ENCODE results near the gene SELL.

SELL gene

DNA sequence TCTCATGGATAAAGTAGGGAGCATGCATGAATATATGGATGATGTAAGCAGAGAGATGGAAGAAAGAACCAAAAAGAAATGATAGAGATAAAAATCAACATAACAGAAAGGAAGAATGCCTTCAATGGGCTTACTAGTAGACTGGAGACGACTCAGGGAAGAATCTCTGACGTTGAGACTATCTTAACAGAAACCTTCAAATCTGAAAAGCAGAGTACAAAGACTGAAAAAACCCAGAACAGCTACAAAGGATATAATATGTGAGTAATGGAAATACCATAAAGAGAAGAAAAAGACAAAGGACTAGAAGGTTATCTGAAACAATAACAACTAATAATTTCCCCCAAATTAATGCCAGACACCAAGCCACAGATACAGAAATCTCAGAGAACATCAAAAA lies 63.2 kb downstream of the SELL start:
- Mint-ChIP-seq H3K4me3 (no peak overlapping the region), H3K27me3 (ENCODE audit: low read depth, poor library complexity) (peaks cover 3% of the 10 kb centered on the region), H3K36me3 (ENCODE audit: low read depth) (no peaks in the 10 kb centered on the region), H3K27ac (peak overlapping the region; percentile 6), H3K4me1 (no peaks in the 10 kb centered on the region), H3K9me3 (no peaks in the 10 kb centered on the region)
- no peak for DNase-seq
- TF ChIP-seq CTCF (IDR thresholded peaks at IDR 0.05): no peak

GRCh38 chr1:169647512-169647911 lies 63.9 kb downstream of the SELL start:
- no peak for TF ChIP-seq CTCF (IDR thresholded peaks at IDR 0.05)
- no peaks in the 10 kb centered on the region for H3K4me1 Mint-ChIP-seq
- H3K36me3 Mint-ChIP-seq (ENCODE audit: low read depth): no peaks in the 10 kb centered on the region
- no peak overlapping the region for H3K4me3 Mint-ChIP-seq
- peaks cover 3% of the 10 kb centered on the region for H3K27me3 Mint-ChIP-seq (ENCODE audit: low read depth, poor library complexity)
- no peaks in the 10 kb centered on the region for H3K9me3 Mint-ChIP-seq
- no peak overlapping the region for H3K27ac Mint-ChIP-seq
- no peak for DNase-seq

GRCh38 chr1:169644297-169644696 lies 67.1 kb downstream of the SELL start:
- Mint-ChIP-seq H3K36me3 (ENCODE audit: low read depth) (no peaks in the 10 kb centered on the region), H3K4me1 (no peaks in the 10 kb centered on the region), H3K27me3 (ENCODE audit: low read depth, poor library complexity) (peaks cover 3% of the 10 kb centered on the region), H3K4me3 (no peak overlapping the region), H3K9me3 (no peaks in the 10 kb centered on the region), H3K27ac (no peak overlapping the region)
- no peak for DNase-seq
- no peak for TF ChIP-seq CTCF (IDR thresholded peaks at IDR 0.05)
